Middle frontal gyrus (tissue), 1 donor: Measurements from ENCODE around the gene WDR48.

ENCODE experiments used
- DNase-seq: peaks from one replicate; pipeline ENCODE4 v3.0.0-alpha.2; 2015; ENCODE audit warnings: low spot score; ENCODE audit errors: extremely low spot score

WDR48 gene

DNA sequence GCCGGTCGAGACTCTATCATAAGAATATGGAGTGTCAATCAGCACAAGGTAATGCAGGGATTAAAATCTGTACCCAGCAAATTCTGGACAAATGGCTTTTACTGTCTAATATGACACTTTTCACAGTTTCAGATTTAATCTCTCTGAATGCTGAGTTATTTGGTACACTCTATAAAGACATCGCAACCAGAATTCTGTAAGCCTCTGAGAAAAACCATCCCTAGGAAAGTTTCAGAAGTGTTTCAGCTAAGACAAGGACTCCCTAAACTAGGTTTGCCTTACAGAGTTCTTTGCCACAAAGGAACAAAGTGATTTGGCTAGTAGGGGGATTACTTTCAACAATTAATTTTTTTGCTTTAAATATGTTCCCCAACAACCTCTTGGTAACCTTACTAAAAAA is 11.3 kb downstream of the WDR48 start:
- no peak for DNase-seq

DNA sequence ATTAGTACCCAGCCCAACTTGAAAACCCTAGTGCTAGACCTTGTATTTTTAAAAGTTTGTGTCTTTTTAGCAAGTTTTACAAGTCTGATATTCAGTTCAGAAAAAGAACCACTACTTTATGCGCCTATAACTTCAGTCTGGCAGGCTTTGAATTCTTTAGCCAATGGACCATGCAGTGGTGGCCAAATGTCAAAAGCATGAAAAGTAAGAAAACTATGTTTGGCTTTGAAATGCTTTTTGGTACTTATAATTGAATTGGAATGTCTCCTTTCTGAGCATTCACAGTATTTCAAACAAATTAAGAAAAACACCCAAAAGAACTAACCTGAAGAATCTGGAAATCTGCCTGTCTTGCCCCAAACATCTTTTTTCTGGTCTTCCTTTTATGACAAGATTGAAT is 12.8 kb downstream of the WDR48 start:
- DNase-seq = no peak

DNA sequence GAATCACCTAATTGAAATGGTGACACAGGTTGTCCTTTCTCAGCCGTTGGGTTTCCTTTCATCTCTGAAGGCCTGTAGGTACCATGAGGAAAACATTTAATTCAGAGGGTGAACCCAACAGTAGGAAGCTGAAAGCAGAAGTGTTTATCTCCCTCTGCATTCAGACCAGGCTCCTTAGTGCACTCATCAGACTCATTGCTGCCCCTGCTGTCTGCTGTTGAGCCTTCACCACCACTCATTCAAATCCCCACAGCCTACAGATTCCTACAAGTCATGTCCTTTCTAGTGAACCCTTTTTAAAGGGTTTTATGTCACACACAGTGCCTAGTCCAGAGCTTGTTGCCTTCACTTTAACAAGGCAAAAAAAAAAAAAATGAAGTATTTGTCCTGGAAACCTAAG is 13.4 kb downstream of the WDR48 start:
- DNase-seq = no peak

DNA sequence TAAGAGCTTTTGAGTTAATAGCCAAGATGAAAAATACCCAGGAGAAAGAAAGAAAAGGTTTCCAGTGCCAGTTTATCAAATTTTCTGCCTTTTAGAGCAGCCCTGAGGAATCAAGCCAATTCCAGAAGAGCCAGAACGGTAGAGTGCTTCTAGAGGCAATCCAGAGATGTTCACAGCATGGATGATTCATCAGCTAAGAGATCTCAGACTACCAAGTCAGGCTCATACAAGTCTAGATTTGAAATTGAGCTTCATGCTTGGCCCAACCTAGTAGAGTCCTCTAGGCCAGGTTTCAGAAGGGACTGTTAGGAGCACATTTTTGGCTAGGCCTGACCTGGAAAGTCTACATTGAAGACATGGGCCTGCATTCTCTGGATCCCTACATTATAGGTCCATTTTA is 15.5 kb downstream of the WDR48 start:
- no peak for DNase-seq

DNA sequence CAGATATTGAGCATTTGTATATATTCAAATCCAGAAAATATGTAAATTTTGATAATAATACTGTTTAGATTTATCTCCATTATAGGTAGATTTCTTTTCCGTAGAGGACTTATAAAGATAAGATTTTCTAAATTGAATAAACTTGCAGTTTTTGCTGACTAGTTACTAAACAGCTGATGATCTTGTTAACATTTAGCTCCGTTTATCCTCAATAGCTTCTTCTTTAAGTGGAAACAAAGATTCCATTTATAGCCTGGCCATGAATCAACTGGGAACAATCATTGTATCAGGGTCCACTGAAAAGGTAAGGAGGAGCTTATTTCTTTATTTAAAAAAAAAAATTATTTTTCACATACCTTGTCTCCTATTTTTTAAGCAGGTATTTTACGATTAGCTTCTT is 16.7 kb downstream of the WDR48 start:
- DNase-seq = no peak

DNA sequence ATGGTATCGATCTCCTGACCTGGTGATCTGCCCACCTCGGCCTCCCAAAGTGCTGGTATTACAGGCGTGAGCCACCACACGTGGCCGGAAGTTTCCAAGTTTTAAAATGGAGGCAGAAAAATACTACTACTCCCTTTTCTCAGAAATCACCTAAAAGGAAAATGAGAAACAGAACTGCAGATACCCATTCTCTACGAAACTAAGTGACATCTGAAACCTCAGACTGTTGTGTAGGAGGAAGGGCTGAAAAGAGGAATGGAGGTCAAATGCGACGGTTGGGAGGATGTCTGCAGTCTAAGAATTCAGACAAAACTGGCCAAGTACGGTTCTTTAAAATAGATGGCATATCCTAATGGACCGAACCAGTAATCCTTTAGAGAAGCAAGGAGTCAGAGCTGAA is 24.1 kb downstream of the WDR48 start:
- no peak for DNase-seq

DNA sequence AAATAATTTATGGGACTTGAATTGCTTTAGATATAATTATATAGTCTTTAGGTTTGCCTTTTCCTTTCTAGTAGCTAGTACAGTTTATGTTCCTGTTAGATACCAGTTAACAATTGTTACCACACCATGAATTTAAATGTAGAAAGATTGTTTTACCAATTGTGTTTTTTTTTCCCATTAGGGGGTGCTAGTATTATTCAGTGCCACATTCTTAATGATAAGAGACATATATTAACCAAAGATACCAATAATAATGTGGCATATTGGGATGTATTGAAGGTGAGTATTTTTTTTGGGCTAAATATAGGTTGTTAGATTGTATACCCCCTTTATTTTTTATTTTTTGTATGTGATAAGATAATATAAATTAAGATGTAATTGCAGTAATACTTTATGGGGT is 27.7 kb downstream of the WDR48 start:
- DNase-seq = no peak

DNA sequence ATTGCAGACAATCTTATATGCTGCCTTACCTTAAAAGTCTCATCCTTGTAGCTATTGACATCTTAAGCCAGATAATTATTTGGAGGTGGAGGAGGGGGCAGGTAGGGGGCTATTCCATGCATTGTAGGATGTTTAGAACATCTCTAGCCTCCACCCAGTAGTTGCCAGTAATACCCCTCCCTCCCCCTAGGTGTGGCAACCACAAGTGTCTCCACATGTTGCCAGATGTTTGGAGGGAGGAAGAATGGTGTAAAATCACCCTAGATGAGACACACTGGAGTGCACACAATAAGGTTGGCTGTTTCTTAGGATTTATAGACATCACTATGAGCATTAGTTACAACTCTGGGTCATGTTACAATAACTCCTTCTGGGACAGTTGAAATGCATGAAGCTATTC is 28.2 kb downstream of the WDR48 start:
- DNase-seq = no peak

DNA sequence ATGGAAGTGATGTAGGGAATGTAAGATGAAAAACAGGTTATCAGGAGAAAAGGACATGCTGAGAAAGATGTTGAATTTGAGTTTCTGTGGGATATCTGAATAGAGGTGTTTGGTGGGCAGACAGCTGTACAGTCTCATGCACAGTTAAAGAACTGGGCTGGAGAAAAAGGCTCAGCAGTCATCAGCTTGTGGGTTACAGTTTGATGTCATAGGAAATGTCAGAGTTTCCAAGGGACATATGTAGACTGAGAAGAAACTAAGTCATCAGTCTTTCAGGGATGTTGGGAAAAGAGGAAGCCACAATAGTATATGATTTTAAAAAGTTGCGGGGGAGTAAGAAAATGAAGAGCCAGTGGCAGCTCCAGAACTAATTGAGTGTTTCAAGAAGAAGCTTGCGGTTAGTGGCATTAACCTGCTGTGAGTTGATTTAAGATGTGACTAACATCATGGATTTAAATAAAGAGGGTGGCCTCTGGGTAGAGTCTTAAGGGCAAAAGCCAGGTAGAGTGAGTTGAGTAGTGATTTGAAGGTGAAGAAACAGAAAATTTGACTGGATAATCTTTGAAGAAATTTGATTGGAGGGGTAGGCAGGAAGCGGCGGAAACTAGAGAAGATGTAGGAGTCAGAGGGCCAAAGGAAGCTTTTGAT is 31.0 kb downstream of the WDR48 start:
- DNase-seq = no peak

DNA sequence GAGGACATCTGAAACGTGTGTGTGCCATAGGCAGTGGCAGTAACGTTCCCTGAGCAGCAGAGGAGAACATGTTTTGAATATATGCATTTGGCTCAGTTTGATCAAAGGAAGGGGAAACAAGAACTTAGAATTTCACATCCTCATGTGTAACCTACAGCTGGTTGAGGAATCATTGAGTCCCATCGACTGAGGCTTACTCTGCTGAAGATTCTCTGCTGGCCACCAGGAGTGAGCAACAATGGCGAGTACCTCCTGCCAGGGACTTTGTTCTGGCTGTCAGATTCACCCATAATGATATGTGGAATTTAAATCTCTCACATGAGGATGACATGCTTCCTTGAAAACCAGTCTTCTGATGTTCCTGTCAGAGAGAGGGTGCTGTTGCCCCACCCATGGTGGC is 34.3 kb downstream of the WDR48 start:
- no peak for DNase-seq

DNA sequence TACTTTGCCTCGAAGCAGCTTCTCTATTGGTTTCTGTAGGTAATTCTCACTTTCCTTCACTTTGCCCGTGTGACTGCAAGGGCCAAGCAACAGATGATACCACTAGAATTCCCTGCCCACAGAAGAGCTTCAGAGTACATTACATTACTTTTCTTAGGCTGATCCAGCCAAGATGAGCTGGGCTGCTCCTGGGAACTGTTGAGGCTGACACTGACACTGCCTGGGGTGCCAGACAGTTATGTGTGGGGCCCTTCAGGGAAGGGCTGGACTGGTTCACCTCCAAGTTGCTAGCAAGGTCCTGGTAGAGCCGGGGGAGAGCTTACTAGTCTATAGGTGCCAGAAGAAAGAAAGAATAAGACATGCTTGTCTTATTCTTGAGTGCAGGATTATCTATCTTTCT is 36.6 kb downstream of the WDR48 start:
- DNase-seq = no peak

DNA sequence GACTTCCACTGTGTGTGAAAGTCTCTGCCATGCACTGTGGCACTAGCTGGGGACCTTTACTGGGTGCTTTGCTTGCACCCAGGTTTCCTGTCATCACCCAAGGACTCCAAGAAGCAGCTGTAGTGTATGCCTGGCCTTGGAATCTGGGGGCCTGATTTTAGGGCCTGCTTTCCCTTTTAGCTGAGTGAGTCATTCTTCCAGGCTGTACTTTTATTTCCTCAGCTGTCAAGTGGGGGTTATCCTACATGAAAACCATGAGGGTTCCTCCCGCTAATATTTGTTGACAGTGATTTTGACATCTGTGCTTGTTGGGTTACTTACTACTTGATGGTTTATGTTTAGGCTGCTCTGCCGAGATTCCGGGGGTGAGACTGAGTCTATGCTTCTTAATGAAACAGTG is 37.1 kb downstream of the WDR48 start:
- no peak for DNase-seq

DNA sequence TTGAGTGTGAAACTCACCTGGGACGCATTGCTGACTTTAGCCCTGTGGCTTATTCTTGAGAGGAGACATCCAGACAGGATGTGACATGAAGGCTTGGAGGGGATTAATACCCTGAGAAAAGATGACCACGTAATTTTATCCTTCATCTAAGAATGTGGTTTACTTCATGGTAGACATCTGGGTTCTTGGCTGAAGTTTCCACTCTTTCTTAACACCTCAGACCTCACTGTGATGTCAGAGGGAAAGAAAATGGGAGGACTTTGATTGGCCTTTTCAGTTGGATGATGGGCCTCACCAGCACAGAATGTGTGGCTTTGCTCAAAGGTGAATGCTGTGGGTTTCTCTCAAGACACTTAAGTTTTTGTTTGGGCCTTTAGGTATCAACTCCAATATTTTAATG is 39.1 kb downstream of the WDR48 start:
- no peak for DNase-seq

DNA sequence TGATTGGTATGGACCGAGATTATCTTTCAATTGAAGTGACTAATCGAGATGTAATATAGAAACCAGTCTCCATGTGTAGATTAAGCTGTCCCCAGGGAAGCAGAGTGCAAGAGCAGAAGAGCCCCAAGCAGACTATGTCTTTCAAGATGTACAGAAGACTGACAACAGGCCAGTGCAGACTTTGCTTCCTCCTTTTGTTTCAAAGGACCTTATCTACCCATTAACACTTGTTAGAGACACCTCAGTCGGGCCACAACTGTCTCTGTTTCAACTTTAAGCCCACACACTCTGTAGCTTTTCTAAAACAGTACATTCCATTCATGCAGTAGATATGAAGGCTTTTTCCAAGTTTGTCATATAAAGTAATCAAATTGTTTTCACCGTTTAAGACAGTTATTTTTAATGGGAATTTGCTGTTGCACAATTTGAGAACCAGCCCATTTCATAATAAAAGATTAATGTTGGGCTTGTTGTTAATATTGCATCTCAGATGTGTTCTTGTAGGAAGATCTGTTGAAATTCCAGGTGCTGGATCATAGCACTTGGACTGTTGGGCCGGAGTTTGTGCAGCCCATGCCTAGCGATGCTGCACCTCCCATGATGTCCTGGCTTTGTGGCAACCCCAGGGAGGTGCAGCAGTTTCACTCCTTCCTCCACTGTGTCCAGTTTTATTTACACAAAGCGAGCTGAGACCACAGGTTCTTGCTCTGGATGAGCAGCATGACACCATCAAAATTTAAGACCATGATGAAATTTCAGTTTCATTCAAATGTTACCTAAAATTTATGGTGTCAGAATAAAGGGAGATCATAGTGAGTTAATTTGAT is 43.2 kb downstream of the WDR48 start:
- DNase-seq = no peak

DNA sequence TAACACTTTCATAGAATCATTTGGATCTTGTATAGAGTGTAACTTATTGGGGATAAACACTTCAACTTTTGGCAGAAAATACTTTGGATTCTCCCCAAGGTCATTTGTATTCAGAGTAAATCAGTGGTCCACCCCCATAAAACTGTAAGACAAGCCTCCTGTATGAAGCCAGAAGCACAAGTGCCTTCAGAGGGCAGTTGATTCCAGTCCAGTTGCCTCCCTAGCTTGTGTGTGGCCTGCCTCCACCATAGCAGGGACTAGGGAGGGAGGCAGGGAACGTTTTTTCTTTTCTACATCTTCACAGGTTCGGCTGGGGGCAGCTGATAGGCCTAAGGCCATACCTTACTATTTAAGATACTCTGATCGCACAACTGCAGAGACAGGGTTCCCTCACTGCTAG is 44.0 kb downstream of the WDR48 start:
- no peak for DNase-seq

DNA sequence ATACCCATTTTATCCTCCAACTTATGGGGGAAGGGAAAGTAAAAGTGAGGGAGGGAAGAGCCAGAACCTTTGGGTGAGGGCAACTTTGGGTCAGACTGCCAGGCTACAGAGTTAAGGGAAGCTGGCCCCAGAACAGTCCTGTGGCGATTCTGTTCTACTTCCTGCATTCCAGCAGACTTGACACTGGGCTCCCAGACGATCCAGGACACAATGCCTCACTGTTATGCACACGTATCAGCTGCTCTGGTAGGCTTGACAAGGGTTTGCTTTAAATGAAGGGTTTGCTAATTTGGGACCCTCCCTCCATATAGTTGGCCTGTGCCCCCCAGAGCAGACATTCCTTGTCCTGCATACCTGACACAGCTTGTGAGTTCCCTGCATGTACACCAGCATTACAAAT is 45.0 kb downstream of the WDR48 start:
- DNase-seq = no peak

DNA sequence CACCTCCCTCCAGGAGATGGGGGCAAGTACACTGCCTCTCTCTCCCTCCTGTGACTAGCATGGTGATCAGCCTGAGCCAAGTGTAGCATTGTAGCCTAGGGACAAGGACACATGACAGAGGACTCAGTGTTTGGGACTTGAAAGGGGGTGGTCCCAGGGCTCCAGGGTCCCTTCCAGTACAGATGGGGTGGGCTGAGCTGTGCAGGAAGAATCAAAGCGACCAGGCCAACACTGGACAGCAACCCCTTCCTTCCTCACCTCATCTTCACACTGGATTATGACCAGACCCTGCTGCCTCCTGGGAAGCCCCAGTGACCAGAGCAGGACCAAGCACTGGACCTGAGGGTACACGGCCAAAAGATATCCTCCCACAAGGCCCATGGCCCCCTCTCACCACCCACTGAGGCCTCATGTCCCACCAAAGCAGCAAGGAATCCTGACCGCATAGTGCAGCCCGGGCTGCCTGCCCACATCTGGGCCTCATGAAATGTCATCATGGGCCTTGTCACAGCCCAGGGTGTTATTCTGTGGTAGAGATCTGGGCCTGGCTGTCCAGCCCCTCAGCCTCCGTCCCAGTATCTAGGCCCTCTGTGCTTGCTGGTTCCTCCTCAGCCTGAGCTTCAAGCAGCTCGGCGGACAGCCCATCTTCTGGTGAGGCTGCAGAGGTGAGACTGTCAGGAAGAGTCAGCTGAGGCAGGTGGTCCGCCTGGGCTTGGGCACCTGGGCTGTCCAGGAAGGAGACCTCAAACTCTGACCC is 46.1 kb downstream of the WDR48 start:
- DNase-seq = no peak

DNA sequence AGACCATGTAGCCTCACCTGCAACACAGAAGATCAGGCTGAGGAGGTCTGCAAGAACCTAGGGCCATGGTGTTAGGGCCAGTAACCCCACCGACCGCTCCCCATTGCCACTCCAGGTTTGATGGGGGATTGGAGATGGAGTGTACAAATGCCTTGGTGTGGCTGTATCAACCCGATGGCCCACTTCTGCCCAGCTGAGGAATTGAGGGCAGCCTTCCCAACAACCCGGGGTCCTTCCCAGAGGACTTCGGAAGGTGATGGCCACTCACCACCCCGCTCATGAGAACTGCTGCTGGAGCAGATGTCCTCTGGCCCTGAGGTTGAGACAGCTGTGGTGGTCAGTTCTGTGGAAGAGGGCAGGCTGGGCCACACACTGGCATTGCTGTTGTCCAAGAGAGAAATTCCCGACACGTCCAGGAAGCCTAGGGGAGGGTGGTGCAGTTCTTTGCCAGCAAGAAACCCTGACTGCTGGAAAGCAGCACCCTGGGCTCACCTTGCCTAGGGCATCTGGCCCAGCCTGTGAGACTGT is 46.7 kb downstream of the WDR48 start:
- DNase-seq = no peak

DNA sequence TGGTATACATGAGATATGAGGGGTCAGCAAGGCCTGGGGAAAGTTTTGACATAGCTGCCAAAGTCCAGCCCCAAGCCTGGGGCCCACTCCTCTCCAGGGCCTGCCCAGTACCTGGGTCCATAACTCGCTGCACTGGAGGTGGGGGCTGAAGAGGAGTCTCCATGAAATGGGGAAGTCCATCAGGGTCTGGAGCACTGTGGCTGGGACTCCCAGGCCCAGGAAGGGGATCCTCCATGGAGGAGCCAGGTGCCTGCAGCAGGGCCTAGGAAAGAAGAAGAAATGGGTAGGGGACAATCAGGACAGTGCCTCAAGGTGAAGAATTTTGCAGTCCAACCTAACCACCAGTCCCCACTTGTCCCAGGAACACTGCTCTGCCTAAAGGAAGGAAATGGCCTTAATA is 47.4 kb downstream of the WDR48 start:
- DNase-seq = no peak

DNA sequence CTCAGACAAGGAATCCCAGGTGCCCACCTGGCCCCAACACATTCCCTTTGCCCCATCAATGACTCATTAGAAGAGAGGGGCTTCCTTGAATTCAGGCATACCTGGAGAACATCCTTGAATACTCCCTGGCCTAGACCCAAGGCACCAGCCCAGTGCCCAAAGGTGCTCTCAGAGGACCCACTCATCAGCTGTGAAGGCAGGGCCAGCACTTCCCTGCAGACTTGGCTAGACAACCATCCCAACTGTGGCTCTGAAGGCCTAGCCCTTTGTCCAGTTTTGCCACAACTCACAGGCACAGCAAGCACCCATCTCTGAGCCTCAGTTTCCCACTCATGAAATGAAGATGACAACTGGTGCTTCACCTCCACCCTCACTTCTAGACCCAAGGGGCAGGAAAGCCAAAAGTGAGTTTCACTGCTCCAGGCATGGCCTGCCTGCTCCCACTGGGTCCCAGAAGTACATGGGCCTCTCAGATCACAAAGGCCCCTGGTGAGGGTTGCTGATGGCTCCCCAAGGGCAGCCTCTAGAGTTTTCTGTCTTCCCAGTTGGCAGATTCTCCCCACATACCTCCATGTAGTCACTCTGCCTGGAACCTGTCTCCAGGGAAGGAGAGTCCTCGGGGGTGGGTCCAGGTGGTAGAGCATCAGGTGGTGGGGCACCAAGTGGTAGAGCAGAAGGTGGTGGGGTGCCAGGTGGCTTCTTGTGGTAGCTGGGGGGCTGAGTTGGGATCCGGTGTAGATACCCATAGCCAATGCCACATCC is 48.1 kb downstream of the WDR48 start:
- DNase-seq = no peak

DNA sequence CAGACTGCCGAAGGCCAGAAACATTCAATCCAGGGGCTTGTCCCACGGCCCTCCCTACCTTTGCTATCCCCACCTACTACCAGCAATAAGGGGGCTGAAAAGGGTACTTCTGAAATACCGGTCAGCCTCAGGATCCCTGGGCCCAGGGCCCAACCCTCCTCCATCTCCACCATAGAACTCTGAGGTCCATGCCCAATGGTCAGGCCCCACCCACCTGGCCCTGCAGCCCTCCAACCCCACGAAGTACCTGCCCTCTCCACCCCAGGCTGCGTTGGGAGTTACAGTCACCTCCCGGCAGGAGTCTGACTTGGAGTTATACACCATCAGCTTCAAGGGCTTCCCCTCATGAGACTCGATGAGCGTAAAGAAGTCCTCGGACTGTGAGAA is 48.7 kb downstream of the WDR48 start:
- no peak for DNase-seq
